ENCODE results near the gene ANKRD33B. TPM values are rescaled to one million over a fixed set of nuclear protein-coding genes. Genes with fewer than 3 reads are reported as not detected.
A peak's percentile ranks its signal among the peaks of the same experiment; 100 is the strongest.

Gene ANKRD33B
- total RNA-seq, 1 donor from 2014 or later = 4.0 TPM

- TF ChIP-seq CTCF (IDR thresholded peaks at IDR 0.05) = no peak
- H3K36me3 Mint-ChIP-seq (ENCODE audit: low read depth) = peaks cover 18% of the 10 kb centered on the region
- H3K4me3 Mint-ChIP-seq (ENCODE audit: unreplicated experiment) = no peak overlapping the region
Observed at GRCh38 chr5:10675177-10675700, 111.4 kb downstream of the ANKRD33B start.

GRCh38 chr5:10676224-10676623 is 112.4 kb downstream of the ANKRD33B start:
- TF ChIP-seq CTCF (IDR thresholded peaks at IDR 0.05) = no peak
- Mint-ChIP-seq H3K4me3 (ENCODE audit: unreplicated experiment) (no peak overlapping the region), H3K9me3 (ENCODE audit: low read depth) (peaks cover 7% of the 10 kb centered on the region), H3K36me3 (ENCODE audit: low read depth) (peaks cover 23% of the 10 kb centered on the region), H3K4me1 (ENCODE audit: low read depth) (peaks cover 17% of the 10 kb centered on the region), H3K27me3 (ENCODE audit: low read depth) (no peaks in the 10 kb centered on the region), H3K27ac (ENCODE audit: unreplicated experiment) (no peak overlapping the region)
- DNase-seq (ENCODE audit: low spot score) = no peak

More at GRCh38 chr5:10675177-10675700, 111.4 kb downstream of the ANKRD33B start:
- no peak overlapping the region for H3K27ac Mint-ChIP-seq (ENCODE audit: unreplicated experiment)
- peaks cover 7% of the 10 kb centered on the region for H3K9me3 Mint-ChIP-seq (ENCODE audit: low read depth)
- peaks cover 17% of the 10 kb centered on the region for H3K4me1 Mint-ChIP-seq (ENCODE audit: low read depth)
- H3K27me3 Mint-ChIP-seq (ENCODE audit: low read depth) = no peaks in the 10 kb centered on the region
- DNase-seq (ENCODE audit: low spot score) = no peak

DNA sequence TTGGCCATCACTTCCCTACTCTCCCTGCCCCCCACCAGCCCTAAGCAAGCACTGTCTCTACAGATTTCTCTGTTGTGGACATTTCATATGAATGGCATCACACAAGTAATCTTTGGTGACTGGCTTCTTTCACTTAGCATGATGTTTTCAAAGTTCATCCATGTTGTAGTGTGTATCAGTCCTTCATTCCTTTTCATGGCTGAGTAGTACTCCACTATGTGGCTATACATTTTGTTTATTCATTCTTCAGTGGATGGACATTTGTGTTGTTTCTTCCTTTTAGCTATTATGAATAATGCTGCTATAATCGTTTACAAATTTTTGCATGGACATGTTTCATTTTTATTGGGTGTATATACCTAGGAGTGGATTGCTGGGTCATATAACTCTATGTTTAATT is 113.1 kb downstream of the ANKRD33B start:
- no peak for DNase-seq (ENCODE audit: low spot score)
- Mint-ChIP-seq H3K27me3 (ENCODE audit: low read depth) (no peaks in the 10 kb centered on the region), H3K4me1 (ENCODE audit: low read depth) (peaks cover 17% of the 10 kb centered on the region), H3K36me3 (ENCODE audit: low read depth) (peaks cover 23% of the 10 kb centered on the region), H3K27ac (ENCODE audit: unreplicated experiment) (no peak overlapping the region), H3K4me3 (ENCODE audit: unreplicated experiment) (no peak overlapping the region), H3K9me3 (ENCODE audit: low read depth) (peaks cover 7% of the 10 kb centered on the region)
- TF ChIP-seq CTCF (IDR thresholded peaks at IDR 0.05) = no peak

DNA sequence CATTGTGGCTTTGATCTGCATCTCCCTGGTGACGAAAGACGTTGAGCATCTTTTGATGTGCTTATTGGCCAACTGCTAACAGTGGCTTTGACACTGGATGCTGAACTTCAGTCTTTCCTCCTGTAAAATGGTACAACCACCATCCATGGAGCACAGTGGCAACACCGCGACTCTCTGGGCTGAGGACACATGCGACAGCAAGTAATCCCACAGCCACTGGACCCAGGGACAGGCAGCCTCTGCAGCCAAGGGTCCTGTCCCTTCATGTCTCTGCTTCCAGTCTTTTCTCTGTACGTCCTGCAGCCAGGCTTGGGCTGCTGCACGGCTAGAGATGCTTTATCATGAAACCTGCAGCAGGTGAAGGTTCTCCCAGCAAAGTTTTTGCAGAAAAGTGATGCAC is 113.7 kb downstream of the ANKRD33B start:
- Mint-ChIP-seq H3K9me3 (ENCODE audit: low read depth) (peaks cover 7% of the 10 kb centered on the region), H3K27me3 (ENCODE audit: low read depth) (no peaks in the 10 kb centered on the region), H3K4me1 (ENCODE audit: low read depth) (peaks cover 17% of the 10 kb centered on the region), H3K4me3 (ENCODE audit: unreplicated experiment) (no peak overlapping the region), H3K27ac (ENCODE audit: unreplicated experiment) (peak overlapping the region; percentile 42), H3K36me3 (ENCODE audit: low read depth) (peaks cover 27% of the 10 kb centered on the region)
- no peak for TF ChIP-seq CTCF (IDR thresholded peaks at IDR 0.05)
- no peak for DNase-seq (ENCODE audit: low spot score)

- no peaks in the 10 kb centered on the region for H3K27me3 Mint-ChIP-seq (ENCODE audit: low read depth)
- peaks cover 29% of the 10 kb centered on the region for H3K36me3 Mint-ChIP-seq (ENCODE audit: low read depth)
- no peak for TF ChIP-seq CTCF (IDR thresholded peaks at IDR 0.05)
- H3K27ac Mint-ChIP-seq (ENCODE audit: unreplicated experiment) = peak overlapping the region; percentile 42
- peak; percentile 36 for DNase-seq (ENCODE audit: low spot score)
- H3K4me3 Mint-ChIP-seq (ENCODE audit: unreplicated experiment) = no peak overlapping the region
- H3K9me3 Mint-ChIP-seq (ENCODE audit: low read depth) = peaks cover 7% of the 10 kb centered on the region
- peaks cover 17% of the 10 kb centered on the region for H3K4me1 Mint-ChIP-seq (ENCODE audit: low read depth)
Observed at GRCh38 chr5:10678244-10678643, 114.4 kb downstream of the ANKRD33B start.

Measured in chondrocyte (in vitro differentiated cells).